Measurements from ENCODE around the gene CSRP1. TPM values are rescaled to one million over a fixed set of nuclear protein-coding genes. Genes with fewer than 3 reads are reported as not detected.
A peak's percentile ranks its signal among the peaks of the same experiment; 100 is the strongest.

CSRP1 gene
- total and polyA plus RNA-seq, 2 of the 13 experiments (the other 11 are each of a cell fraction or from before 2014, with no cell fraction given) = 17.7 to 68.9 TPM

DNA sequence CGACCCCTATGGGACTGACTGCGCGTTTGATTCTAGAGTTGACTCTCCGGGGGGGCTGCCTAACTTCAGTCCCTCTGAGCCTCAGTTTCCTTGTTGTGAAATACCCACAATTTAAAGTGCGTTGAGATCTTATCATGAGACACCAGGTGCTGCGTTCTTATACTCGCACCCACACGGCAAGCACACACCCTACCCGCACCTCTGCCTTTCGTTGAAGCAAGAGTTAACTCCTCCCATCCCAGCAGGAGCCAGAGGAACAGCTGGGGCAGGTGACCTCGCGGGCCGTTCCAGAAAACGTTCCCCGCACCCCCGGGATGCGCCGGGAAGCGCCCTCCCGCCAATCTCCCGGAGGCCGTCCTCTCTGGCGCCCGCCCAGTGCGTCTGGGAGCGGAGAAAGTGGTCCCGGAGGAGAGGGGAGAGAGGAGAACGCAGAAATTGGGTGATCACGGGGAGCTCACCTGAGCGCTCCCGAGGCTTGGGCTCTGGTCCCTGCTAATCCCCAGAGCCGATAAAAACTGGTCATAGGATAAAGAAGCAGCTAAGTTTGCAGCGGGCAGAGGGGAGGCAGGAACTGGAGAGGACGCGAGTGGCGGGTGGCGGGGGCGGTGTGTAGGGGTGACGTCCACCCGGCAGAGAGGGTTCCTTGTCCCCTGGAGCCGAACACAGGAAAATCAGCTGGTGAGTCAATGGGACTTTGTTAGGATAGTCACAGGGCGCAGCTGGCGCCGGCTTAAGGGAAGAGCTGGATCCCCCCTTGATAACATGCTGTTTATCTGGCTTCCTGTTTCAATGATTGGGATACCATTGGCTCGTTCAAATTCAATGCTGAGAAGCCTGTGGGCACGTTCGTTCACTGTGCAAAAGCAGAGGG is 32.9 kb upstream of the CSRP1 start:
- no peaks in the 10 kb centered on the region for H4K20me1 ChIP-seq (ENCODE audit: insufficient read depth, low read length)
- peaks cover 15 to 73% of the 10 kb centered on the region in 2 experiments for H3K27me3 ChIP-seq (ENCODE audit: control insufficient read depth in 1 of 2, insufficient read depth in 2 of 2, low read length in 2 of 2)
- H2AFZ ChIP-seq (ENCODE audit: low read length) = no peak overlapping the region
- FAIRE-seq (no peak), ATAC-seq (peak; percentile 22), DNase-seq (ENCODE audit: low spot score) (no peak)
- no peak for TF ChIP-seq PHF5A (CRISPR knock-in tag; IDR thresholded peaks at IDR 0.05; ENCODE audit: low read depth, unreplicated experiment)
- TF ChIP-seq RORA (CRISPR knock-in tag; IDR thresholded peaks at IDR 0.05) = no peak
- no peak for TF ChIP-seq LCORL (IDR thresholded peaks at IDR 0.05)
- no peak for TF ChIP-seq LCORL (CRISPR knock-in tag; IDR thresholded peaks at IDR 0.05)
- TF ChIP-seq ZSCAN25 (CRISPR knock-in tag; IDR thresholded peaks at IDR 0.05) = 0 out of 2 replicates have a peak, but pooled peaks have one; percentile 21
- TF ChIP-seq EZH2 (conservative IDR thresholded peaks at IDR 0.05; ENCODE audit: low read depth, low read length) = peak; percentile 64; the same call in 1 of the 2 replicates
- TF ChIP-seq ZBTB26 (CRISPR knock-in tag; IDR thresholded peaks at IDR 0.05; ENCODE audit: borderline replicate concordance) = no peak
- TF ChIP-seq JDP2 (CRISPR knock-in tag; IDR thresholded peaks at IDR 0.05; ENCODE audit: borderline replicate concordance) = no peak
- TF ChIP-seq ETV5 (CRISPR knock-in tag; IDR thresholded peaks at IDR 0.05; ENCODE audit: borderline replicate concordance) = no peak
- no peaks in the 10 kb centered on the region for H3K9me3 ChIP-seq (ENCODE audit: low read length)
- no peaks in the 10 kb centered on the region for H3K36me3 ChIP-seq (replicated peaks in 1 of 2; ENCODE audit: control insufficient read depth in 1 of 2, insufficient read depth in 2 of 2, low read length in 2 of 2)
- no peaks in the 10 kb centered on the region for H3K79me2 ChIP-seq (ENCODE audit: insufficient read depth, low read length)
- WGBS (ENCODE audit: low lambda C conversion rate) = 6% methylated on average over 39 of the region's 47 CpGs
- no peak overlapping the region for H3K9ac ChIP-seq (ENCODE audit: insufficient read depth, low read depth, low read length)
- no peak overlapping the region for H3K27ac ChIP-seq (ENCODE audit: extremely low read length, insufficient read depth, low read length)
- BruUV-seq (replicated peaks) = no TSS peak
- ChIA-PET CTCF (ENCODE audit: low intra/inter-chr PET ratio, low total read pairs) (no interaction called here), POLR2A (no interaction called here)
- peak overlapping the region in 2 of 3 experiments; percentile 45 to 68; a peak in 3 of 6 replicates for H3K4me3 ChIP-seq (replicated peaks in 1 of 3; ENCODE audit: insufficient read depth in 1 of 3, low read depth in 2 of 3, low read length in 3 of 3)
- intact Hi-C loops (cut with micrococcal nuclease; ENCODE audit: unreplicated experiment) = no loop called here
- H3K4me2 ChIP-seq (ENCODE audit: low read depth, low read length) = peak overlapping the region; percentile 73
- in situ Hi-C loops (cut with HindIII; ENCODE audit: extremely low pct_ligation_motif_present, low pct_unique_long_range_greater_than_20kb) = no loop called here
- peaks cover 18% of the 10 kb centered on the region for H3K4me1 ChIP-seq (ENCODE audit: insufficient read depth, low read length)
